GM19467 (cell line): ENCODE measurements around the gene GAL3ST1.
"Not testable (repeated sequence)": the region's sequence is repeated elsewhere in the genome, so short reads cannot be mapped to it uniquely, and the experiment has no call there.

Experiments
- ATAC-seq: cut with Tn5 transposase; IDR thresholded peaks from one replicate; pipeline ENCODE4 v1.9.1; 2021; ENCODE audit warnings: mild to moderate bottlenecking, moderate library complexity; ENCODE audit not compliant: unreplicated experiment

GAL3ST1 gene

DNA sequence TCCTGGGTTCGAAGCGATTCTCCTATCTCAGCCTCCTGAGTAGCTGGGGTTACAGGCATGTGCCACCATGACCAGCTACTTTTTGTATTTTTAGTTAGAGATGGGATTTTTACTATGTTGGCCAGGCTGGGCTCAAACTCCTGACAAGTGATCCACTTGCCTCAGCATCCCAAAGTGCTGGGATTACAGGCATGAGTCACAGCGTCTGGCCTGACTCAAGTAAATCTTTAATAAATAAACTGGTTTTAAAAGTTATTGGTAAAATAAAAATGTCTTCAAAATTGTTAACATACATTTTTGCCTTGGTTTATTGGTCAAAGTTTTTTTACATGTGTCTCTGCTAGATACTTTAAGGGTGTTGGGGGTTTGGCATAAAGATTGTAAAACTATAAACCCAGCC is 24.5 kb upstream of the GAL3ST1 start:
- no peak for ATAC-seq

DNA sequence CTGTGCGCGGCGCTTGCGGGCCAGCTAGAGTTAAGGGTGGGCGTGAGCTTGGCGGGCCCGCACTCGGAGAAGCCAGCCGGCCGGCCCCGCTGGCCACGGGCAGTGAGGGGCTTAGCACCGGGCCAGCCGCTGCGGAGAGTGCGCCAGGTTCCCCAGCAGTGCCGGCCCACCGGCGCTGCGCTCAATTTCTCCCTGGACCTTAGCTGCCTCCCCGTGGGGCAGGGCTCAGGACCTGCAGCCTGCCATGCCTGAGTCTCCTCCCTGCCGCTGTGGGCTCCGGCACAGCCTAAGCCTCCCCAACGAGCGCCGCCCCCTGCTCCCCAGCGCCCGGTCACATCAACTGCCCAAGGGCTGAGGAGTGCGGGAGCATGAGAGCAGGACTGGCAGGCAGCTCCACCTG is 22.4 kb upstream of the GAL3ST1 start:
- ATAC-seq = no peak

DNA sequence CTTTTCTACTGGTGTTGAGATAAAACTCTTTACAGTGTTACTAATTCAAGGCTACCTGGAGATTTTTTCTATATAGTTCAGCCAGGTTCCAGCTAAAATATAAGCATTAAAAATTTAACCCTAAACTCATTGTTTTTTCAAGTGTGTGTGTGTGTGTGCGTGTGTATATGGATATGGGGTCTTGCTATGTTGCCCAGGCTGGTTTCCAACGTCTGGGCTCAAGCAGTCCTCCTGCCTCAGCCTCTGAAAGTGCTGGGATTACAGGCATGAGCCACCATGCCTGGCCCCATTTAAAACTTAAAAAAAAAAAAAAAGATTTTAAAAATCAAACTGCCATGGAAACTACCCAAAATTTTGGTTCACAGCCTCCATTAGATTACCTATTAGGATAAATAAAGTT is 21.7 kb upstream of the GAL3ST1 start:
- no peak for ATAC-seq

DNA sequence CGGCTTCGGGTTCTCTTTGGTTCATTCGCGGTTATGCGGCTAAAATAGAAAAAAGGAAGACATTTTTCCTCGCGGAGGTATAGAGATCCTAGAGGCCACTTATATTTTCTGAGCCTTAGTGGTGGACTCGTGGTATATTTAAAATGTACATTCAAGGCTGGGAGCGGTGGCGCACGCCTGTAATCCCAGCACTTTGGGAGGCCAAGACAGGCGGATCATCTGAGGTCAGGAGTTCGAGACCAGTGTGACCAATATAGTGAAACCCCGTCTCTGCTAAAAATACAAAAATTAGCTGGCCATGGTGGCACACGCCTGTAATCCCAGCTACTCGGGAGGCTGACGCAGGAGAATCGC is 17.9 kb upstream of the GAL3ST1 start:
- ATAC-seq = not testable (repeated sequence)

DNA sequence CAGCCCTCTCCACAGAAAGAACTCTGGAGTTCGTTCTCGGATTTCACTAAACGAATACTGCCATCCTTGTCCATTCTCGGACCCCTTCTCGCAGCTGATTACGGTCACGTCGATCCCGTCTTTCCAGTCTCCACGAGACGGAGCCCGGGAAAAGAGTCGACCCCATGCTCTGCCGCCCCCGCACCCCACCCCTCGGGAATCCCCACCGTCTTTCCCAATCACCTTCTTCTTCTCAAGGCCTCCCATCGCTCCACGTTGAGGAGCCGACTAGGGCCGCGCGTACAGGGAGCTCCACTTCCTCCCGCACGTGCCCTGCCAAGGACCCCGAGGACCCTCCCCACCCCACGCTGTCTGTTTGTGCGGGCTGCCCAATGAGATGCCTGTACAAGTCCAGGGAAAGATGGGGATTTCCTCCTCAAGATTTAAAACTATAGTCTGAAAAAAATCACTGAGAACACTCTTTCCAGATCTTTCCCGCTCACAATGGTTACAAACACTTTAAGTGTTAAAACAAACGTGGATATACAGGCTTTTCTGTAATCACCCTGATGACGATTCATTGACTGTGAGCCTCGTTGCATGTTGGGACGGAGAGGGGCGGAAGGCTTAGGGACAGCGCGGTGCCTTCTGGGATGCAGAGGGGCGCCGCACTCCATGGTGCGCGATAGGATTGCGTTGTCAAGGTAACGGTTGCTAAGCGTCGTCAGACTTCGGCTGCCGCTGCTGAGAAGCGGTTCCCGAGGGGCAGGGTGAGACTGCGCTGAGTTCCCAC is 17.3 kb upstream of the GAL3ST1 start, which contains the start of gene PES1:
Gene PES1, minus strand, starts transcription at position 323 of the 772 bp plus-strand sequence. Its CDS starts 77 bp downstream, at position 246.
- ATAC-seq = peak; percentile 92

DNA sequence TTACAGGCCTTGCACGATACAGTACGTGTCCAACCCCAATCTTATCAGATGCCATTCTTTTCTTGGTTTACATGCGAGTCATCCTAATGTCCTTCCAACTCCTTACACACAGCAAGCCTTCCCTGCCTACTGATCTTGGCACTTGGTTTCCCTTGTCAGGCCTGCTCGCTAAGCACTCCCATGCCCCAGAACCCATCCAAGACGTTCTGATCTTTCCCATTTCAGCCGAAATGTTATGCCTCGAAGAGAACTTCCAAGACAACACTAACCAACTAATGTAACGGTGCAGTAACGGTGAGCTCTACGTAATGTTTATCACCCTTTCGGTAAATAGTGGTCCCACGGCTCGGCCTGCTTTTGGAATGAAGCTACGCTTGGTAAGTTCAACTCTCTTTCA is 16.7 kb upstream of the GAL3ST1 start:
- no peak for ATAC-seq

DNA sequence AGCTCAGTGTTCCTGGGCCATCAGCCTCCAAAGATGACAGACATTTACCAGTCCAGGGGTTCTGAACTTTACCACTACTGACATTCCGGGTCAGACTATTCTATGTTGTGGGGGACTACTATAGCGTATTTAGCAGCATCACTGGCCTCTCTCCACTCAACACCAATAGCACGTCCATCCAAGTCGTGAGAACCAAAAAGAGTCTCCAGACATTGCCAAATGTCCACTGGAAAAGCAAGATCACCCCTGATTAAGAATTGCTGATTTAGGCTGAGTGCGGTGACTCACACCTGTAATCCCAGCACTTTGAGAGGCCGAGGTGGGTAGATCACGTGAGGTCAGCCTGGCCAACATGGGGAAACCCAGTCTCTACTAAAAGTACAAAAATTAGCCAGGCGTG is 11.9 kb upstream of the GAL3ST1 start:
- ATAC-seq = no peak

DNA sequence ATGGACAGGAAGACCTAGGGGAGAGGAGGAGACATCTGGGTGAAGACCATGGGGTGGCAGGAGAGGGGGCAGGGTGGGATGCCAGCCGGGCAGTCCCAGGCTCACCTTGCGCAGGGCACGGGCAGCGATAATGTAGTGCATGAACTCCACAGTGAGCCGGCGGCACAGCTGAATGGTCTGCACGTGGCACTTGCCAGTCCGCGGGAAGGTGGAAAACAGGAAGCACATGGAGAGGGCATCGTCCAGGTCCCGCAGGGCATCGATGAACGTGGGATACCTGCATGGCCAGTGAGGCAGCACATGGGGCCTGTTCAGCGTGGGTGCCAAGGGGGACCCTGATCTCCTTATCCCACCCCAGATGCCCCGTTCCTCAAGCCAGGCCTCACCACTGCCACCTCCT is 10.0 kb upstream of the GAL3ST1 start:
- ATAC-seq = no peak

DNA sequence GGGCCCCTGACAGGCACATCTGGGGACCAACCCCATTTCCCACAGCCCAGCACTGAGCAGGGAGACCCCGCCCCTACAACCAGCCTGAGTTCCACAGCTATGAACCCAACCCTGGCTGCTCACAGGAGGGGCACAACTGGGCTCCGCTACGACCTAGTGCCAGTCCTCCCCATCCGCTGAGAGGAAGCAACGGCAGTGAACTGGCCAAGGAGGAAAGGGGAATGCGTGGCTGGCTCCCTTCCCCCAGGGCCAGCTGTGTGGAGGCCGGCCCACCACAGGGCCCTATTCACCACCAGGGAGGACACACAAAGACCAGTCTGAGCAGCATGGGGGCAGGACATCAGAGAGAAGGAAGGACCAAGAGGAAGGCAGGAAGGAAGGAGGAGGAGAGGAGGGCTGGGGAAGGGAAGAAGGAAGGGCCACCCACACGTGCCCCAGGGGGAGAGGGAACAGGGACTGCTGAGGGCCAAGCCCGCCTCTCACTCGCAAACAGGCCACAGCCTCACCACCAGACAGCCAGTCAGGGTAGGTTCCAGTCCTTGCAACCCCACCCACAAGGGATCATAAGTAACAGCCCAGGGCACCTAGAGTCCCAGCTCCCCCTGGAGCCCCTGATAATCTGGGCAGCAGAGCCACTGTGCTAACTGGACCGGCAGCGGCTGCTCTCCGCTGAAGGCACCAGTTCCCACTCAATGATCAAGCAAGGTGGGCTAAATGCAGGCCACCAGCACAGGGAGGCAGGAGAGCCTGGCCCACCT is 8.5 kb upstream of the GAL3ST1 start:
- no peak for ATAC-seq

DNA sequence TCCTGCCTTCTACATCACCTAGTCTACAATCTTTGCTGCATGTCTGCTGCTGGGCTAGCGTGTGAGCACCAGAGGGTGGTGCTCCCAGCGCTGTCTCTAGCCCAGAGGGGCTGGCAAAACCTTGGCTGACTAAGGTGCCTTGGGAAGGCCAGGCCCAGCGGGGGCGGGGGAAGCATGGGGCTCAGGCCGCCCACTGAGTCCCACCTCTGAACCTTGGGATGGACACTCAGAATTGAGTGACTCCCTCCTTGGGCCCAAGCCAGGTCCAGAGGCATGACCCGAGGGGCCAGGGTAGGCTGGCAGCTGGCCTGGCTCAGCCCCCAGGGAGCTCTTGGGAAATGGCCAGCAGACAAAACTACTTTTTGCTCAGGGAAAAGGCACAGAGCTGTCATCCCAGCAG is 7.6 kb upstream of the GAL3ST1 start:
- ATAC-seq = no peak

DNA sequence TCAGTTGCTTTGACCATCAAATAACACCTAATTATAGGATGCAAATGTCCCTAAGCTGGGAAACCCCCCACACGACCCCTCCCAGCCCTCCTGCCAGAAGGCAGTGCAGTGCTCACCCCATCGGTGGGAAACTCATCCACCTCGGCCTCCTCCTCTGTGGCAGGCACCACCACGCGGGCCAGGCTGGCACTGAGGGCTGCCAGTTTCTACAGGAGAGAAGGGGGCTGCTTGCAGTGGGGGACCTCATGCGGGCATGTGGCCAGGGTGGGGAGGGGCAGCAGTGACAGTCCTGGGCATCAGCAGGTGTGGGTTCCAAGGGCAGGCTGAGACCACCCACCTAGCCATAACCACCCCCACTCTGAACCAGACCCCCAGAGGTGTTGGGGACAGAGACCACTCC is 6.4 kb upstream of the GAL3ST1 start:
- ATAC-seq = no peak

DNA sequence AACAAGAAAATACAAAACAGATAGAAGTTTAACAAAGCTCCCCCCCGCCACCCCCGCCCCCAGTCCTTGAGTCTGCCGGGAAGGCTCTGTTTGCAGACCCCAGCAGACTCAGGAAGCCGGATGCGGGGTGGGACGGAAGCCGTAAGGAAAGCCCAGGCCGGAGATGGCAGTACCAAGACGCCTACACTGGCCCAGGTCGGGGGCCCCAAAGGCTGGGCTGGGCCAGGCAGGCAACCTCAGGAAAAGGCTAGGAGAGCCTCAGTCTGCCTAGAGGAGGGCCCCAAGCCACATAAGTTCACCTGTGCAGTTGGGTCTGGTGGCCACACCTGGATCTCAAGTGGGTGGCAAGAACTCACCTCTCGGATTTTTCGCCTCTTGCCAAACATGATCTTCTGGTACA is 4.0 kb upstream of the GAL3ST1 start:
- no peak for ATAC-seq

DNA sequence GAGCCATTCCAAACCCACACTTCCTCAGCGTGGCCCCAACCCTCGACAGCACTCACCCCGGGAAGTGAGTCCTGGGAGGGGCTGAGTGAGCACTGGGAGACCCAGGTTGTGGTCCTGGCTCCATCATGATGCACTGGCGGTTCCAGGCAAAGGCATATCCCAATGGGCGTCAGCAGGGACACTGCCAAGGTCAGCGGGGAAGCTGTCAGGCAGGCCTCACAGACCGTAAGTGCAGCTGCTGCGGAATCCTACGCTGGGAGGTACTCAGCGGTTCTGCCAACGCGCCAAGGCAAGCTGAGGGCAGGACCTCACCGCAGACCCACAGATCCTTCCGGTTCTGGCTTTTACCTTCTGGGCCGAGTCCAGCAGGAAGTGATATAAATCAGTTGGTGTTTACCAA is 1.4 kb upstream of the GAL3ST1 start:
- ATAC-seq = no peak

DNA sequence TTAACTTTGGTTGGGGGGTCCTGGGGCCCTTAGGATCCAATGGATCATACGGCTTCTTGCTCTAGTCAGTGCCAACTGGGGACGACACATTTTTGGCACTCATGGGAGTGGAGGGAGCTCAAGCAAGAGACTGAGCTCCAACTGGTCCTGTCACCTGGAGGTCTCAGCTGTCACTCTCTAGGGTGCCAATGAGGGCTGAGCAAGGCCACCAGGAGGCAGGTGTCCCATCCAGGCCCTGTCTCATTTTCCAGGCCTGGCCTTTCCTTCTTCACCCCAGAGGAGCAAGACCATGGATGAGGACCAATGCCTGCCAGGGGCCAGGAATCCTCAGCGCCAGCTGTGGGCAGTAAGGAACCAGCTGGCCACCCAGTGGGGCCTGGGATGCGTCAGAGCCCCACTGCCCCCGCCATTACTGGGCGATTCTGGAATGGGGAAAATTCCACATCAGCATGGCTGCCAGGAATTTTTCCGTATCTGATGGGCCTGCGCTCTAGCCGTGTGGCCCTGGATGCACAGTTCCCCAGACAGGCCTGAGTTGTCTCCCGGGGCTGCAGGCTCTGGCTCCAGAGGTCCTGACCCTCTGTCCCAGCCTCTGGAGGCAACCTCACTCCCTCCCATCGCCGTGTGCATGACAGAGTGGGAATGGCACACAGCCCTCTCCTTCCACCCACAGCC is 669 bp upstream of the GAL3ST1 start:
- ATAC-seq = no peak

DNA sequence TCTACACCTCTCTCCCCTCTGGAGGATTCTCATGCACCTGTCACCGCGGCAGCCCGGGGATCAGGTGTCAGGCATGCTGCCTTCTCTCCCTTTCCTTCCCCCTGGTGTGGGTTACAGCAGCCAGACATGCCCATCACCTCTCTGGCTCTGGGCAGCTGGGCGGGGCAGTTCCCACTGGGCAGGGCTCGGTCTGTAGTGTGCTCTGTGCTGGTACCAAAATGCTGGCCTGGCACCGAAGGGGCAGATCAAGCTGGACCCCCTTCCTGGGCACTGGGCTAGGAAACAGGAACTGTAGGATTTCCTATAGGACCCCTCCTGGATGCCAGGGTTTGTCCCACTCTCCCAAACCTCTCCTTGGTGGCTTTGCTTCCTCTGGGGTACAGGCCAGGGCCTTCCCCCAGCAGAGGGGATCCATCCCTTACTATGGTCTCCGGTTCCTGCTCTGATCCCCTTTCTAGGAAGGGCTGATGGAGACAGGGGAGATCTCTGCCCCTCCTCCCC is 821 bp downstream of the GAL3ST1 start:
- ATAC-seq = no peak

DNA sequence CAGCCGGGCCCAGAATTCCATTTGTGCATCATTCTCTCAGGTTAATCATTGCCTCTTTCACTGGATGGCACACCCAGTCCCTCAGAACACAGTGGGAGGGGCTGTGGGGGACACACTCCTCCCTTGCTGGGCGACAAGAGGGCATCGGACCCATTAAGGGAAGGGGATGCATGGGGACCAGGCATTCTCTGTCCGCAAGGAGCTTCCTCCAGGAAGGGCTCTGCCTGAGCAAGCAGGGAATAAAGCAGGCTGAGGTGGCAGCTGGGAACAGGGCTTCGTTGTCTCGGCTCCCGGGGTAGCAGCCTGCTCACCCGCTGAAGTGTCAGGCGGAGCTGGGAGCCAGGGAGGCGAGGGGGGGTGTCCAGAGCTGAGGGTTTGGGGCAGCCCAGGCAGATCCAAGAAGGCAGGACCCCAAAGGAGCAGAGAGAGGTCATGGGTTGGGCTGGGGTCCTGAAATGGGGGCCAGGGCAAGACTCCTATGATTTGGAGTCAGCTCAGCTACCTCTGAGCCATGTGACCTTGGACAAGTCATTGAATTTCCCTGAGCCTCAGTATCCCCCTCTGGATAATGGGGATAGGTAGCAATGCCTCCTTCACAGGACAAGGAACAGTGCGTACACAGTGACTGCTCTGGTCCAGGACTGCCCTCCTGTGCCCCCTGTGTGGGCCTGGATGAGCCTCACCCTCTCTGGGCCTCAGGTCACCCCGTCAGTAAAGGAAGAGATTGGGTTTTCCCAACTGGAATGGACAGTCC is 1.4 kb downstream of the GAL3ST1 start:
- ATAC-seq = no peak

DNA sequence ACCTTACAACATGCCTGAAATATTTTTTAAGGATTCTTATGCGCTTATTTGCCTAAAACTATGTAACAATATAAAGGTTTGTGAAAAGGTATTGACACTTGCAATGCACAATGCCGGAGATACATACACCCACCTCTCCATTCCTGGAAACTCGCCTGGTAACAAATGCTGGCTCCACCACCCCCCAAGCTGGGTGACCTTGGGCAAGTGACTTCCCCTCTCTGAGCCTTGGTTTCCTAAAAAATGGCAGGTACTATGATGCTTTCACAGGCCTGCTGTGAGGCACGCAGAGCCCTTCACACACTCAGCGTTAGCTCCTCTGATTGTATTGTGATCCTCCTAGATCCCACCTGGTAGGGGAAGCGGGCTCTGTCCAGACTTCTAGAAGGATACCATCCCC is 2.3 kb downstream of the GAL3ST1 start:
- no peak for ATAC-seq

DNA sequence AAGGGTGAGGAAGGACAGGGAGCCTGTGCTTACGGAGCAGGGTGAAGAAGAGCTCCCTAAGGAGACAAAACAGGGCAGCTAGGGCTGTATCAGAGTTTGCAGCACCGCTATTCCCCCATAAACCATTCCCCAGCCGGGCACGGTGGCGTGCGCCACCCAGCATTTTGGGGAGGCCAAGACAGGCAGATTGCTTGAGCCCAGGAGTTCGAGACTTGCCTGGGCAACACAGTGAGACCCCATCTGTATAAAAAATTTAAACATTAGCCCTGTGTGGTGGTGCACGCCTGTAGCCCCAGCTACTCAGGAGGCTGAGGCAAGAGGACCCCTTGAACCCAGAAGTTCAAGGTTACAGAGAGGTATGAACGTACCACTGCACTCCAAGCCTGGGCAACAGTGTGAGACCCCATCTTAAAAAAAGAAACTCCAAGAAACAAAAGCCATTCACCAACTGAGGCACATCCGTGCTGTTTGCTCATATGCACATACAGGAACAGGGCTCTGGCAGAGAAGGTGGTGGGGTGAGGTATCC is 4.7 kb downstream of the GAL3ST1 start:
- no peak for ATAC-seq

DNA sequence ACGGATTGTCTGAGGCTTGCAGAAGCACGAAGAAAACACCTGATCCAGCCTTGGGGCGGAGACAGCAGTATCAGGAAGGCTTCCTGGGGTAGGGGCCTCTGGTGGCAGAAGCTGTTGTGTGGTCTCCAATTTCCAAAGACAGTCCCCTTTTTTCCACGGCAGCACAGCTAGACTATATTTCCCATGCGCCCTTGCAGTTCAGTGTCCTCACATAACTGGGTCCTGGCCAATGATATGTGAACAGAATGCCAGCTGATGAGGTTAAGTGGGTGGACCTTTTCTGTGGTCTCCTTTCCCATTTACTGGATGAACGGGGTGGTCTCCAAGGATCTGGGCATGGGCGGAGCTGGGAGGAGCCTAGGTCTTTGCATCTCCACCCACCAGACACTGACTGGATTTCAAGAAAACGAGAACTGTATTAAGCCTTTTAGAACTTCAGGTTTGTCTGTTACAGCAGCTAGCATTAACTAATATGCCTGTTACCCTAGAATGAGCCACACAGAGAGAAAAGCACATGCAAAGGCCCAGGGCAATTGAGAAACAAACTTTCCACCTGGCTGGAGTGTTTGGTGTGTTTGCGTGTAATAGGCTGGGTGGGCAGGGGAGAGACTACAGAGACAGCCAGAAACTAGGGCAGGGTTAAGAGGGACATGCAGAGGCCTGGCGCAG is 6.2 kb downstream of the GAL3ST1 start:
- ATAC-seq = no peak

DNA sequence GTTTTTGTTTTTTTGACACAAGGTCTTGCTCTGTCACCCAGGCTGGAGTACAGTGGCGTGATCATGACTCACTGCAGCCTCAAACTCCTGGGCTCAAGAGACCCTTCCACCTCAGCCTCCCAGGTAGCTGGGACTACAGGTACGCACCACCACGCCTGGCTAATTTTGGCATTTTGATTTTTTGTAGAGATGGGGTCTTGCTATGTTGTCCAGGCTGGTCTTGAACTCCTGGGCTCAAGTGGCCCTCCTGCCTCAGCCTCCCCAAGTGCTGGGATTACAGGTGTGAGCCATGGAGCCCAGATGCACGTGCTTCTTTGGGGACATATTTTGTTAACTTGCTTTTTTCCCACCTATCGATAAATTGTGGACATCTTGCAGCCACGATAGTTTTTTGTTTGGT is 7.2 kb downstream of the GAL3ST1 start:
- ATAC-seq = not testable (repeated sequence)
